Testis (tissue), 3 donors: ENCODE results near the gene MLH1. TPM values are rescaled to one million over a fixed set of nuclear protein-coding genes. Genes with fewer than 3 reads are reported as not detected.

Experiments used
- DNase-seq: peaks from one replicate; pipeline ENCODE4 v3.0.0-alpha.2; 2019
- H3K27ac ChIP-seq, 2 donors: fragments of 200-600 bp; sonication (generic); one replicate each; pipeline ENCODE4 v1.5.1; 2019
- H3K27me3 ChIP-seq: fragments of 200-600 bp; sonication (generic); one replicate; pipeline ENCODE4 v1.5.1; 2019
- H3K36me3 ChIP-seq: fragments of 200-600 bp; sonication (generic); one replicate; pipeline ENCODE4 v1.5.1; 2017; ENCODE audit warnings: low read depth; ENCODE audit errors: missing control alignments
- H3K4me1 ChIP-seq: fragments of 200-600 bp; sonication (generic); one replicate; pipeline ENCODE4 v1.5.1; 2019
- H3K4me3 ChIP-seq, 2 donors: fragments of 200-600 bp; sonication (generic); one replicate each; pipeline ENCODE4 v1.5.1; 2017 to 2019
- H3K9me3 ChIP-seq: fragments of 200-600 bp; sonication (generic); one replicate; pipeline ENCODE4 v1.5.1; 2017
- POLR2A ChIP-seq: fragments of 450-650 bp; IDR thresholded peaks from one replicate; pipeline ENCODE4 v1.6.1; 2017; ENCODE audit warnings: antibody characterized with exemption, mild to moderate bottlenecking, moderate library complexity
- WGBS, 2 donors: methylation state at CpG; one replicate each; pipeline ENCODE4 v1.1.5; 2018; 5-methylcytosine and 5-hydroxymethylcytosine counted together
- intact Hi-C: fragments of 100-400 bp; cut with DNase I; formaldehyde crosslinking; loops from one replicate; pipeline ENCODE4 v1.15.1; 2023; ENCODE audit warnings: low total_unique reads
- polyA plus RNA-seq: library from polyadenylated mRNA; stranded (reverse); fragments of 350-450 nt; fragmentation: Illumina TruSeq; extraction: RNeasy Lipid Tissue Mini Kit (QIAGEN cat#74804); gene quantifications from one replicate; pipeline ENCODE4 v1.2.3, GENCODE V29; 2014; ENCODE audit warnings: low read depth, low replicate concordance; ENCODE audit not compliant: insufficient read depth
- total RNA-seq, 2 donors: library from RNA; depleted of rRNA; stranded (reverse); fragments of >200 nt; gene quantifications; one replicate each; pipeline ENCODE4 v1.2.3, GENCODE V29; 2016
- TF ChIP-seq, protein P1 (sequence below), 3 experiments: fragments of 450-650 bp in 2 of 3; fragments of 200-600 bp in 1 of 3; sonication (generic) in 1 of 3; IDR thresholded peaks; one replicate each; pipeline ENCODE4 v1.5.1; 2016 to 2019; ENCODE audit warnings: antibody characterized with exemption in 3 of 3, mild to moderate bottlenecking in 2 of 3, moderate library complexity in 1 of 3

The MLH1 gene
- total and polyA plus RNA-seq, 3 donors from 2014 or later: 57.1 to 90.2 (median 64.4) TPM

DNA sequence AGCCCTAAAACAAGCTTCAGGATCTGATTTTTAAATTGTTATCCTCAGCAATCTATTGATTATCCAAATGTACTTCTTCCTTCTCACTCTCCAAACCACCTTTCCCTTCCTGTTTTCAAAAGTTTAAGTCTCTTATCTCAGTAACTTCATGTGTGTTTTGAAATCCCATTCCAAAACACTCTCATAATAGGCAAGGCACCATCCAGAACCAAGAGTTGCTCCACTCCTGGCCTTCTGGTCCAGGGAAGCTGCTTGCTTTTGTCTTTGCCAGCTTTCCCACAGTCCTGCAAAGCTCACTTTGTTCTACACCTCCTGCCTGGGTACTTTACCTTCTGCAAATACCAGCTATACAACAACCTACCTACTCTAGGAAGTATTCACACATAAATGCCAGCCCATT lies 63.5 kb downstream of the MLH1 start:
- Histone ChIP-seq H3K9me3 (no peaks in the 10 kb centered on the region), H3K27ac (no peak overlapping the region), H3K36me3 (no peaks in the 10 kb centered on the region), H3K27me3 (no peaks in the 10 kb centered on the region), H3K4me3 (no peak overlapping the region), H3K4me1 (no peaks in the 10 kb centered on the region)
- intact Hi-C loops: no loop called here
- no peak for TF ChIP-seq POLR2A
- TF ChIP-seq, protein P1, sequence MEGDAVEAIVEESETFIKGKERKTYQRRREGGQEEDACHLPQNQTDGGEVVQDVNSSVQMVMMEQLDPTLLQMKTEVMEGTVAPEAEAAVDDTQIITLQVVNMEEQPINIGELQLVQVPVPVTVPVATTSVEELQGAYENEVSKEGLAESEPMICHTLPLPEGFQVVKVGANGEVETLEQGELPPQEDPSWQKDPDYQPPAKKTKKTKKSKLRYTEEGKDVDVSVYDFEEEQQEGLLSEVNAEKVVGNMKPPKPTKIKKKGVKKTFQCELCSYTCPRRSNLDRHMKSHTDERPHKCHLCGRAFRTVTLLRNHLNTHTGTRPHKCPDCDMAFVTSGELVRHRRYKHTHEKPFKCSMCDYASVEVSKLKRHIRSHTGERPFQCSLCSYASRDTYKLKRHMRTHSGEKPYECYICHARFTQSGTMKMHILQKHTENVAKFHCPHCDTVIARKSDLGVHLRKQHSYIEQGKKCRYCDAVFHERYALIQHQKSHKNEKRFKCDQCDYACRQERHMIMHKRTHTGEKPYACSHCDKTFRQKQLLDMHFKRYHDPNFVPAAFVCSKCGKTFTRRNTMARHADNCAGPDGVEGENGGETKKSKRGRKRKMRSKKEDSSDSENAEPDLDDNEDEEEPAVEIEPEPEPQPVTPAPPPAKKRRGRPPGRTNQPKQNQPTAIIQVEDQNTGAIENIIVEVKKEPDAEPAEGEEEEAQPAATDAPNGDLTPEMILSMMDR (IDR thresholded peaks at IDR 0.05): no peak
- no peak for DNase-seq

DNA sequence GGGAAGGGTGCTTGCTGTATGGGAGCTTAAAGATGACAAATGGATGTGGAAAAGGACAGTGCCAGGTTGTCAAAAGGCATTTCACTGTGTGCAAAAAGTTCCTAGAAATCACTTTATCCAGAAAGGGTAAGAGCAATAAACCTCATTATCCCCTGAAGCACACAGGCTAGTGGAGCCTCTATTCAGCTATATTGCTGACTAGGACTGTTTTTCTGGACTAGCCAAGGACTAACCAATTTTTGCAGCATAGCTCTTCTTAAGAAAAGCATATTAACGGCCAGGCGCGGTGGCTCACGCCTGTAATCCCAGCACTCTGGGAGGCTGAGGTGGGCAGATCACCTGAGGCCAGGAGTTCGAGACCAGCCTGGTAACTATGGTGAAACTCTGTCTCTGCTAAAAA lies 64.8 kb downstream of the MLH1 start:
- H3K27me3 ChIP-seq: no peaks in the 10 kb centered on the region
- intact Hi-C loops: no loop called here
- no peak for DNase-seq
- TF ChIP-seq, protein P1 (IDR thresholded peaks at IDR 0.05): no peak
- no peak for TF ChIP-seq POLR2A
- 89 to 97% methylated on average over 5 of the region's 5 CpGs for WGBS, 2 donors
- H3K4me3 ChIP-seq: no peak overlapping the region
- no peaks in the 10 kb centered on the region for H3K4me1 ChIP-seq
- H3K9me3 ChIP-seq: no peaks in the 10 kb centered on the region
- H3K36me3 ChIP-seq: no peaks in the 10 kb centered on the region
- no peak overlapping the region for H3K27ac ChIP-seq

DNA sequence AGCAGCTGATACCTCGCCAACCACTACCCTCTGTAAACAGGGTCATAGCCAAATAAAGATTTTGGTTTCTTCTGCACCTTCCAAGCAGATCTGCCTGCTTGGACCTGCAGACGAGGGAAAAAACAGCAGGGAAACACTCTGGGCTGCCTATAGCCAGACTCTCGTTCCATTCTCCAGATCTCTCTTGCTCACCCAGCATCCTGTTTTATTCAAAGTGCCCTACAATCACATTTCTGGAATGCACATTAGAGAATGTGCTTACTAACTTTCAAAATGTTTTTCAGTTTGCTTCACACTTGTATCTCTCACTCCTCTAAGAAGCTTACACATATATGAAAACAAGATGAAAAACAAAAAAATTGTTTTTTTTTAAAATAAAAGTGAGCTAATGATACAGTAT lies 71.4 kb downstream of the MLH1 start:
- WGBS, 2 donors: 93 to 95% methylated on average over 3 of the region's 3 CpGs
- H3K27ac ChIP-seq: no peak overlapping the region
- H3K4me3 ChIP-seq: no peak overlapping the region
- no peaks in the 10 kb centered on the region for H3K9me3 ChIP-seq
- intact Hi-C loops: no loop called here
- DNase-seq: no peak
- TF ChIP-seq, protein P1 (IDR thresholded peaks at IDR 0.05): no peak
- no peak for TF ChIP-seq POLR2A
- H3K27me3 ChIP-seq: no peaks in the 10 kb centered on the region
- H3K4me1 ChIP-seq: no peaks in the 10 kb centered on the region
- H3K36me3 ChIP-seq: no peaks in the 10 kb centered on the region

DNA sequence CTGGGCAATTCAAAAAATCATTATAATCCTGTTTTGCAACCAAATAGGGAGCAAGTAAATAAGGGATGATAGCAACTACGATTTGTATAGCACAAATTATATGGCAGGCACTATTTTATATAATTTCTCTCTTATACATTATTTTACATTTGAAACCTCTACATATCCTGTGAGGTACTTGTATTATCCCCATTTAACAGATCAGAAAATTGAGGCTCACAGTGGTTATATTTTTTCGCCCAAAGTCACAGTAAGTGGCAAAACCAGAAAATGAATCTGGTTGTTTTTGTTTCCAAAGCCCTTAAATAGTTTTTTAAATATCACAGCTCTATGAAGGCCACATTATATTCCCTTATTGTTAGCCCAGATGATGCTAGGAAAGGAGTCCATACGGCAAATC lies 74.3 kb downstream of the MLH1 start:
- Histone ChIP-seq H3K4me3 (no peak overlapping the region), H3K36me3 (no peaks in the 10 kb centered on the region), H3K27me3 (no peaks in the 10 kb centered on the region), H3K27ac (no peak overlapping the region), H3K4me1 (no peaks in the 10 kb centered on the region), H3K9me3 (no peaks in the 10 kb centered on the region)
- no peak for DNase-seq
- TF ChIP-seq, protein P1 (IDR thresholded peaks at IDR 0.05): no peak
- no peak for TF ChIP-seq POLR2A
- WGBS, 2 donors: 93% methylated on average over 3 of the region's 3 CpGs
- intact Hi-C loops: no loop called here

DNA sequence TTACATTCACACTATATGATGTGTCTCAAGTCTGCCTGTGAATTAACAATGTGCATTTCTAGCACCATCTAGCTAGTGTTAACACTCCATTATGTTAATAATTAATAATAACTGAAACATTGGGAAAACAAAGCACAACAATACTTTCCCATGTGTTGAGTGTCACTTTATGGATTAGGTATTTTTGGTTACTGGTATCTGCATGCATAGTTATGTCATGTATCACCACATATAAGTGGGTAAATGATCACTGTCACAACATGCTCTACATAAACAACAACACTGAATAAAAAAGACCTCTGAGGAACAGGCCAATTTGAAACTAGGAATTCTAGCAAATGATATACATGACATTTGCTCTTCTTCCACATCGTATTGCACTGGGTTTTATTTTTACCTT lies 74.7 kb downstream of the MLH1 start:
- no peak for DNase-seq
- Histone ChIP-seq H3K9me3 (no peaks in the 10 kb centered on the region), H3K36me3 (no peaks in the 10 kb centered on the region), H3K27ac (no peak overlapping the region), H3K4me3 (no peak overlapping the region), H3K27me3 (no peaks in the 10 kb centered on the region), H3K4me1 (no peaks in the 10 kb centered on the region)
- 94% methylated on average over 1 of the region's 1 CpG for WGBS, 2 donors
- intact Hi-C loops: no loop called here
- no peak for TF ChIP-seq POLR2A
- TF ChIP-seq, protein P1 (IDR thresholded peaks at IDR 0.05): no peak
